K562 (cell line): ENCODE results near the gene DPM1. TPM values are rescaled to one million over a fixed set of nuclear protein-coding genes. Genes with fewer than 3 reads are reported as not detected.

Experiments used
- ATAC-seq: fragments of 200-7000 bp; cut with Tn5 transposase; 3 replicates; pipeline ENCODE4 v1.9.1; 2020; ENCODE audit warnings: moderate library complexity
- BruUV-seq: library from RNA; stranded (reverse); fragments of 400-500 nt; replicated peaks from 2 replicates; lab custom pipeline; 2021; lab: Mats Ljungman, UMichigan
- CTCF ChIA-PET: fragments of 300-600 bp; formaldehyde crosslinking; extraction: SDS; loops from one replicate; lab custom pipeline; 2021; ENCODE audit warnings: low intra/inter-chr PET ratio; lab: Yijun Ruan, JAX
- POLR2A ChIA-PET: fragments of 300-600, 350-650 bp; sonication (Branson Sonifier 250); formaldehyde crosslinking; extraction: SDS; loops from one replicate; lab custom pipeline; 2021; ENCODE audit warnings: antibody characterized with exemption, inconsistent platforms; lab: Yijun Ruan, JAX
- DNase-seq, 4 experiments: peaks; one replicate each; pipeline versions ENCODE4 v3.0.0 to v3.0.0-alpha.2; 2011 to 2018; ENCODE audit warnings: low spot score in 3 of 4, mixed read lengths in 3 of 4; ENCODE audit errors: extremely low read depth in 1 of 4
- FAIRE-seq: peaks from 2 replicates; lab custom pipeline; 2011; peaks lifted over from hg19 to GRCh38; lab: Jason Lieb, UNC
- H2AFZ ChIP-seq: 2 replicates; pipeline ENCODE4 v1.6.0; 2011; ENCODE audit warnings: low read depth, low read length, control low read depth, inconsistent platforms
- H3K27ac ChIP-seq: fragments of 200-600 bp; 3 replicates; pipeline ENCODE4 v1.8.0; 2011; ENCODE audit warnings: low read depth, mild to moderate bottlenecking, control low read depth, inconsistent platforms, low read length, moderate library complexity, mixed read lengths; ENCODE audit errors: extremely low read depth
- H3K27me3 ChIP-seq, 2 experiments: fragments of 300-600 bp in 1 of 2; 2 replicates in 1 of 2; 3 replicates in 1 of 2; pipeline versions ENCODE4 v1.6.0 to v1.8.0; 2011; ENCODE audit warnings: inconsistent platforms in 2 of 2, low read length in 2 of 2, mild to moderate bottlenecking in 1 of 2, mixed read lengths in 1 of 2, moderate library complexity in 1 of 2; ENCODE audit not compliant: control insufficient read depth in 2 of 2, insufficient read depth in 2 of 2
- H3K36me3 ChIP-seq: fragments of 300-600 bp; 3 replicates; pipeline ENCODE4 v1.8.0; 2011; ENCODE audit warnings: mild to moderate bottlenecking, low read length, inconsistent platforms; ENCODE audit not compliant: control insufficient read depth, insufficient read depth
- H3K4me1 ChIP-seq, 2 experiments: fragments of 200-600 bp in 1 of 2; replicated peaks in 1 of 2; 2 replicates in 1 of 2; 3 replicates in 1 of 2; pipeline versions ENCODE4 v1.5.1 to v1.8.0; 2011; ENCODE audit warnings: inconsistent platforms in 2 of 2, low read length in 2 of 2, mild to moderate bottlenecking in 1 of 2, mixed read lengths in 1 of 2, moderate library complexity in 1 of 2; ENCODE audit not compliant: control insufficient read depth in 2 of 2, insufficient read depth in 2 of 2
- H3K4me2 ChIP-seq: 2 replicates; pipeline ENCODE4 v1.6.1; 2011; ENCODE audit warnings: low read length, control low read depth, inconsistent platforms, mixed read lengths; ENCODE audit not compliant: insufficient read depth
- H3K4me3 ChIP-seq: fragments of 200-600 bp; sonication (generic), shearing (Covaris generic); 2 replicates; pipeline ENCODE4 v1.5.1; 2016; ENCODE audit warnings: control low read depth, inconsistent platforms
- H3K79me2 ChIP-seq: fragments of 200-600 bp; 3 replicates; pipeline ENCODE4 v1.8.0; 2011; ENCODE audit warnings: low read length, inconsistent platforms; ENCODE audit not compliant: control insufficient read depth, insufficient read depth
- H3K9ac ChIP-seq, 2 experiments: 2 replicates each; pipeline versions ENCODE4 v1.6.0 to v1.6.1; 2011; ENCODE audit warnings: low read depth in 2 of 2, low read length in 2 of 2, control low read depth in 1 of 2, inconsistent platforms in 1 of 2, mild to moderate bottlenecking in 1 of 2, mixed read lengths in 1 of 2; ENCODE audit not compliant: insufficient read depth in 1 of 2
- H3K9me1 ChIP-seq: one replicate; pipeline ENCODE4 v1.6.0; 2011; ENCODE audit warnings: inconsistent platforms, mild to moderate bottlenecking, low read length, moderate library complexity; ENCODE audit not compliant: control insufficient read depth, insufficient read depth
- H3K9me3 ChIP-seq: replicated peaks from 2 replicates; pipeline ENCODE4 v1.5.1; 2011; ENCODE audit warnings: low read depth, low read length, inconsistent platforms; ENCODE audit not compliant: control insufficient read depth, insufficient read depth
- H4K20me1 ChIP-seq: replicated peaks from 2 replicates; pipeline ENCODE4 v1.6.1; 2011; ENCODE audit warnings: low read length, inconsistent platforms, mixed read lengths; ENCODE audit not compliant: control insufficient read depth, insufficient read depth
- ADNP ChIP-seq: fragments of 200-800 bp; sonication (Bioruptor generic); IDR thresholded peaks from 2 replicates; pipeline ENCODE4 v1.6.1; 2016; ENCODE audit warnings: missing genetic modification characterization, missing compliant biosample characterization
- IRF1 ChIP-seq: sonication (generic); formaldehyde crosslinking; IDR thresholded peaks from 2 replicates; pipeline ENCODE4 v1.8.0; 2022; ENCODE audit warnings: missing genetic modification reagents, mild to moderate bottlenecking, borderline replicate concordance
- MXD1 ChIP-seq: fragments of 250-450 bp; sonication (Bioruptor Pico); IDR thresholded peaks from 2 replicates; pipeline ENCODE4 v1.8.0; 2021; ENCODE audit warnings: borderline replicate concordance, mild to moderate bottlenecking, moderate library complexity; ENCODE audit not compliant: poor library complexity, severe bottlenecking
- NCOA1 ChIP-seq: fragments of 450-650 bp; IDR thresholded peaks from 2 replicates; pipeline ENCODE4 v1.6.1; 2016; ENCODE audit warnings: low read depth
- NELFE ChIP-seq: IDR thresholded peaks from 2 replicates; pipeline ENCODE4 v1.6.1; 2011; ENCODE audit warnings: mild to moderate bottlenecking; ENCODE audit not compliant: insufficient read depth, insufficient read length
- NR2F6 ChIP-seq: fragments of 450-650 bp; formaldehyde crosslinking; IDR thresholded peaks from 2 replicates; pipeline ENCODE4 v1.4.0; 2020; ENCODE audit warnings: mild to moderate bottlenecking
- OTX1 ChIP-seq: fragments of 450-650 bp; formaldehyde crosslinking; IDR thresholded peaks from 2 replicates; pipeline ENCODE4 v1.4.0; 2022; ENCODE audit warnings: mild to moderate bottlenecking
- RNF2 ChIP-seq: sonication (generic); IDR thresholded peaks from 2 replicates; pipeline ENCODE4 v1.6.1; 2016
- SIRT6 ChIP-seq: IDR thresholded peaks from one replicate; pipeline ENCODE4 v1.6.1; 2012; ENCODE audit warnings: low read depth, mild to moderate bottlenecking, control low read depth, inconsistent platforms, low read length, moderate library complexity
- XRCC4 ChIP-seq: IDR thresholded peaks from one replicate; pipeline ENCODE4 v1.6.1; 2011; ENCODE audit not compliant: insufficient read depth, insufficient read length; ENCODE audit errors: extremely low read depth
- ZBTB11 ChIP-seq, 3 experiments: fragments of 200-800 bp in 1 of 3; fragments of 250-450 bp in 1 of 3; fragments of 450-650 bp in 1 of 3; sonication (Bioruptor Pico) in 1 of 3; sonication (Bioruptor generic) in 1 of 3; formaldehyde crosslinking in 1 of 3; IDR thresholded peaks; 2 replicates each; pipeline versions ENCODE4 v1.6.1 to v1.8.0; 2016 to 2022; ENCODE audit warnings: mild to moderate bottlenecking in 2 of 3, missing genetic modification characterization in 2 of 3, missing compliant biosample characterization in 1 of 3, moderate library complexity in 1 of 3
- ZNF445 ChIP-seq: fragments of 250-450 bp; sonication (Bioruptor Pico); IDR thresholded peaks from 2 replicates; pipeline ENCODE4 v1.4.0; 2020; ENCODE audit warnings: low read depth, mild to moderate bottlenecking, moderate library complexity
- WGBS: fragments of 100-300 bp; shearing (Covaris generic); methylation state at CpG from one replicate; pipeline ENCODE4 v1.1.6; 2016; ENCODE audit warnings: low coverage, mixed read lengths; ENCODE audit not compliant: insufficient coverage; ENCODE audit errors: missing lambda C conversion rate; 5-methylcytosine and 5-hydroxymethylcytosine counted together
- in situ Hi-C: fragments of 300-500 bp; cut with MboI; formaldehyde crosslinking; loops from 4 replicates; pipeline ENCODE4 v1.15.0; 2018; ENCODE audit warnings: inconsistent platforms, mixed read lengths
- intact Hi-C: fragments of 100-400 bp; cut with micrococcal nuclease; formaldehyde crosslinking; loops from 2 replicates; pipeline ENCODE4 v1.14.2; 2022
- polyA plus RNA-seq, 8 experiments: library from polyadenylated mRNA; depleted of rRNA in 4 of 8; stranded (reverse) in 5 of 8; unstranded in 3 of 8; fragments of >200 nt; fragmentation: Nextera tagmentation in 2 of 8; fragmentation: Illumina TruSeq in 1 of 8; extraction: Ambion mirVana in 2 of 8; extraction: Trizol in 1 of 8; gene quantifications; 2 replicates each; pipeline versions ENCODE4 v1.2.1 to v1.2.3, GENCODE V29; 2011 to 2014; ENCODE audit warnings: inconsistent platforms in 1 of 8, missing spikeins in 1 of 8
- total RNA-seq, 7 experiments: library from RNA; depleted of rRNA in 6 of 7; stranded (reverse); fragments of >200 nt in 6 of 7; fragmentation: Illumina TruSeq in 2 of 7; extraction: Trizol in 2 of 7; gene quantifications; 2 replicates each; pipeline versions ENCODE4 v1.2.1 to v1.2.3, GENCODE V29; 2011 to 2021; ENCODE audit warnings: low replicate concordance in 1 of 7
- TF ChIP-seq, protein P1 (sequence below): fragments of 450-650 bp; IDR thresholded peaks from 2 replicates; pipeline ENCODE4 v1.6.1; 2014; ENCODE audit warnings: low read depth, mild to moderate bottlenecking, moderate library complexity, borderline replicate concordance

The DPM1 gene
- total and polyA plus RNA-seq, 9 of the 15 experiments (the other 6 are each of a cell fraction or from before 2014, with no cell fraction given), result 75.2 to 190 (median 153) TPM

DNA sequence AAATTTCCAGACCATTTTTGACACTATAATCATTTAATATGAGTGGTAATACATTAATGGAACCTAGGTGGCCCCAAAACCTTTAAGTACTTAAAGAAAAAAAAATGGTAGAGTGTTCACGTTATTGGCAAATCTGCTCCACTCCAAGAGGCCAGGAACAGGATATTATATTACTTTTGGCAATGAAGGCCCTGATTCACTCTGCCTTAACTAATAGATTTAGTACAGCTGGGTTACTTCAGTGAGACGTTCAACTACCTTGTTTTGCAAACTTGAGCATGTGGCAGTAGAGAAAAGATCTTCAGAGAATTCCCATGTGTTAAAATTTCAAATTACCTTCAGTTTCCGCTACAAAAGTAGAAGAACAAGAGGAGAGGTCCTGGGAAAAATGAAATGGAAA lies 39.9 kb downstream of the DPM1 start:
- no peaks in the 10 kb centered on the region for H3K9me3 ChIP-seq
- peaks cover 87% of the 10 kb centered on the region for H3K36me3 ChIP-seq
- no peak for DNase-seq
- H3K27me3 ChIP-seq, result no peaks in the 10 kb centered on the region
- peaks cover 98% of the 10 kb centered on the region for H3K79me2 ChIP-seq
- no peak overlapping the region for H3K4me3 ChIP-seq
- ATAC-seq, result no peak
- peaks cover 0 to 48% of the 10 kb centered on the region in 2 experiments; a peak in 3 of 5 replicates for H3K4me1 ChIP-seq
- FAIRE-seq, result no peak
- 64% methylated on average over 3 of the region's 3 CpGs for WGBS
- in situ Hi-C loops, result no loop called here
- H3K9me1 ChIP-seq, result no peaks in the 10 kb centered on the region
- H3K27ac ChIP-seq, result no peak overlapping the region
- BruUV-seq, result no TSS peak
- peaks cover 55% of the 10 kb centered on the region for H4K20me1 ChIP-seq
- H3K4me2 ChIP-seq, result no peak overlapping the region
- intact Hi-C loops, result no loop called here
- POLR2A ChIA-PET, result interaction anchor here (0.6 kb wide), 1 partner anchor 79 kb away, joined by 3 read pairs; no protein-coding TSS in a partner anchor
- no peak overlapping the region for H3K9ac ChIP-seq
- H2AFZ ChIP-seq, result no peak overlapping the region
- CTCF ChIA-PET, result no interaction called here
- TF ChIP-seq XRCC4 (no peak), SIRT6 (no peak), ZNF445 (CRISPR knock-in tag) (no peak), NELFE (no peak), ZBTB11 (CRISPR knock-in tag; IDR thresholded peaks at IDR 0.05) (no peak), NCOA1 (no peak), OTX1 (no peak), IRF1 (no peak), NR2F6 (CRISPR knock-in tag) (no peak), ADNP (tag) (no peak), MXD1 (no peak), RNF2 (no peak)
- TF ChIP-seq, protein P1, sequence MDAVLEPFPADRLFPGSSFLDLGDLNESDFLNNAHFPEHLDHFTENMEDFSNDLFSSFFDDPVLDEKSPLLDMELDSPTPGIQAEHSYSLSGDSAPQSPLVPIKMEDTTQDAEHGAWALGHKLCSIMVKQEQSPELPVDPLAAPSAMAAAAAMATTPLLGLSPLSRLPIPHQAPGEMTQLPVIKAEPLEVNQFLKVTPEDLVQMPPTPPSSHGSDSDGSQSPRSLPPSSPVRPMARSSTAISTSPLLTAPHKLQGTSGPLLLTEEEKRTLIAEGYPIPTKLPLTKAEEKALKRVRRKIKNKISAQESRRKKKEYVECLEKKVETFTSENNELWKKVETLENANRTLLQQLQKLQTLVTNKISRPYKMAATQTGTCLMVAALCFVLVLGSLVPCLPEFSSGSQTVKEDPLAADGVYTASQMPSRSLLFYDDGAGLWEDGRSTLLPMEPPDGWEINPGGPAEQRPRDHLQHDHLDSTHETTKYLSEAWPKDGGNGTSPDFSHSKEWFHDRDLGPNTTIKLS, result no peak
